SK-N-MC (cell line): ENCODE results near the gene AKT1S1.
A peak's percentile ranks its signal among the peaks of the same experiment; 100 is the strongest.

Source experiments
- DNase-seq: peaks from one replicate; pipeline ENCODE4 v3.0.0-alpha.2; 2011; ENCODE audit warnings: low read depth, low spot score
- H3K27ac ChIP-seq: fragments of 200-600 bp; sonication (generic); 2 replicates; pipeline ENCODE4 v1.5.1; 2016; ENCODE audit warnings: mixed run types
- H3K36me3 ChIP-seq: fragments of 200-600 bp; sonication (generic); 2 replicates; pipeline ENCODE4 v1.6.1; 2017; ENCODE audit warnings: antibody characterized with exemption, low read length, mixed read lengths; ENCODE audit not compliant: insufficient read depth
- H3K4me3 ChIP-seq: fragments of 200-600 bp; sonication (generic); 2 replicates; pipeline ENCODE4 v1.5.1; 2016
- H3K9ac ChIP-seq: fragments of 200-600 bp; sonication (generic); 2 replicates; pipeline ENCODE4 v1.8.0; 2017; ENCODE audit warnings: mixed run types, mixed read lengths; ENCODE audit not compliant: insufficient read length
- H3K9me3 ChIP-seq: fragments of 200-600 bp; sonication (generic); 2 replicates; pipeline ENCODE4 v1.6.1; 2017; ENCODE audit warnings: low read depth, mild to moderate bottlenecking, antibody characterized with exemption, low read length, moderate library complexity, mixed read lengths
- EZH2 ChIP-seq: fragments of 200-600 bp; sonication (generic); IDR thresholded peaks from one replicate; pipeline ENCODE4 v1.6.1; 2017; ENCODE audit warnings: antibody characterized with exemption
- FOXP2 ChIP-seq: optimal IDR thresholded peaks from 2 replicates; pipeline ENCODE3; 2011; ENCODE audit warnings: mild to moderate bottlenecking, moderate library complexity; ENCODE audit not compliant: insufficient read depth; ENCODE audit errors: extremely low read length, control extremely low read depth
- POLR2AphosphoS5 ChIP-seq: IDR thresholded peaks from 2 replicates; pipeline ENCODE4 v1.6.1; 2012; ENCODE audit warnings: mild to moderate bottlenecking, low read depth, low read length, borderline replicate concordance

The AKT1S1 gene

DNA sequence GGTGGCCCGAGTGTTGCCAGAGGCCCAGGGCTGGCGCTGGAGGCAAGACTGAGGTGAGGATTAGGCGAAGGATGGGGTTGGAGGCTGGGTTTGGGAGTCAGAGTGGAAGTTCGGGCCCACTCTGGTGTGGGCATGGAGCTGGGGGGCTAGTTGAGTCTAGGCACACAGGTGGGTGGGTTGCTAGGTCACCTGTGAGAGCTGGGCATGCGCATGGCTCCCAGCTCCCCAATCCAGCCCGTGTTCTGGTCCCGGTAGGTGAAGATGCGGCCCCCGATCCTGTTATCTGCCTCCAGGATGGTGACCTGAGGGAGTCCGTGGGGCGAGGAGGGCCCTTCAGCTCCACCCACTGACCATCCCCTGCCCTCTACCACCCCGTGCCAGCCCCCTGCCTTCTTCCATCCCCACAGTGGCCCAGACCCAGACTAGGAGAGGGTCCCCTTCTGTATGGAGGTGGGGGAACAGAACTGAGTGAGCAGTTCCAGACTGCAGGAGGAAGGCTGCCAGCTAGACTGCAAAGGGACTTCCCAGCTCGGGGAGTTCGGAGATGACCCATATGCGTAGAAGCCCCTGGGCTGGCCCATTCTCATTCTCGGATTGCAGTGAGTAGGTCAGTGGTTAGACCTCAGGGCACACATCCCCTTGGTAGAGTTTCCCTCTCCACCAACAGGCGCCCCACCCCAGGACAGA is 17.9 kb upstream of the AKT1S1 start:
- Histone ChIP-seq H3K4me3 (no peak overlapping the region), H3K9me3 (no peaks in the 10 kb centered on the region), H3K36me3 (no peaks in the 10 kb centered on the region), H3K27ac (no peak overlapping the region), H3K9ac (no peak overlapping the region)
- no peak for DNase-seq
- TF ChIP-seq FOXP2 (no peak), EZH2 (no peak), POLR2AphosphoS5 (no peak)

DNA sequence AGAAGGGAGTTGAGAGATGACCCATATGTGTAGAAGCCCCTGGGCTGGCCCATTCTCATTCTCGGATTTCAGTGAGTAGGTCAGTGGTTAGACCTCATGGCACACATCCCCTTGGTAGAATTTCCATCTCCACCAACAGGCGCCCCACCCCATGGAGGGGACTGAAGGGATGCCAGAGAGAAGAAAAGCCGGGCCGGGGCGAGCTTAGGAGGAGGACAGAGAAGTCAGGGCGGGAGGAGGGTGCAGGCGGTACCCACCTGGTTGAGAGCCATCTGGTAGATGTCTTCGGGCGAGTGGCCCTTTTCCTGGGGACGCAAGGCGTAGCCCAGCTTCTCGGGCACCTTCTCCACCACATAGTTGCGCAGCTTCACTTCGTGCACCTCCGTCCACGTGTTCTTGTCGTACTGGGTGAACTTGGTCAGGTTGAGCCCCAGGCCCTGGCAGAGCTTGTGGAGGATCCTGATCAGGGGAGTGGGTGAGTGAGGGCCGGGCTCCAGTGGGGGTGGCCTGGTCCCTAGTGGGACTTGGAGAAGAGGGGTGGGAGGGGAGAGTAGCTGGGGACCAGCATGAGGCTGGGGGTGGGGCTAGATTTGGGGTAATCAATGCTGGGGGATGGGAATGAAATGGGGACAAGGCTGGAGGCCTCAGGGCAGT is 17.0 kb upstream of the AKT1S1 start:
- no peaks in the 10 kb centered on the region for H3K9me3 ChIP-seq
- TF ChIP-seq POLR2AphosphoS5 = no peak
- DNase-seq = no peak
- H3K4me3 ChIP-seq = no peak overlapping the region
- no peaks in the 10 kb centered on the region for H3K36me3 ChIP-seq
- no peak overlapping the region for H3K27ac ChIP-seq
- H3K9ac ChIP-seq = no peak overlapping the region

DNA sequence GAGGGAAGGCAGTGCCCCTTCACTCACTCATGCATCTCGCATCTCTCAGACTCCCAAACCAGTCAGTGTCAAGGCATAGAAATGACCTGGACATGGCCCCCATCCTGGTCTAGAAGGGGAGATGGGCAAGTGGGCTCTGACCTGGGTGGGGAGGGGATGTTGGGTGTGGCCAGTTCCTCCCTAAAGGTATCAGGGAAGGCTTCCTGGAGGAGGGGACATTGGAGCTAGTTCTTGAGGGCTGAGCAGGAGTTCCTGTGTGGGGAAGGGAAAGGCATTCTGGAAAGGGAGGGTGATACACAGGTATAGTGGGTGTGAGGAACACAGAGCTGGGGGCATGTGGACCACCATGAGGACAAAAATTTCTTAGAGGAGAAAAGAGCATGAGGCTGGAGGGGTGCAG is 15.6 kb upstream of the AKT1S1 start:
- Histone ChIP-seq H3K36me3 (no peaks in the 10 kb centered on the region), H3K9ac (no peak overlapping the region), H3K4me3 (no peak overlapping the region), H3K27ac (no peak overlapping the region), H3K9me3 (no peaks in the 10 kb centered on the region)
- TF ChIP-seq FOXP2 (no peak), EZH2 (no peak), POLR2AphosphoS5 (no peak)
- no peak for DNase-seq

DNA sequence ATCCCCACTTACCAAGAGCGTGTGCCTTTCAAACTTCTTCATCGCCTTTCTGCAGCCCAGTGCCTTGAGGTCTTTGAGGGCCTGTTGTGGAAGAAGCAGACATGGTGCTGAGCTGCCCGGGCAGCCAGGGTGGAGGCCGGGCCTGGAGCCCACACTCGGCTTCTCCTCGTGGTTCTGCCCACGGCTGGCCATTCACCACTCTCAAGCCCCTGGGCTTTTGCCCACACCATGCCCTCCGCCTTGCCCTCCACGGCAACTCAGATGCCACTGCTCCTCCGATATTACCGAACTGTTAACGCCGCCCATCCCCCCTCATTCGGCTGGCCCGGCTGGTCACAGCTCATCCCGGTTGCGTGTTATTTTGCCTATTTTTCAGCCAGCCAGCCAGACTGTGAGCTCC is 14.2 kb upstream of the AKT1S1 start:
- Histone ChIP-seq H3K27ac (no peak overlapping the region), H3K36me3 (no peaks in the 10 kb centered on the region), H3K9ac (peak overlapping the region; percentile 55), H3K4me3 (no peak overlapping the region), H3K9me3 (no peaks in the 10 kb centered on the region)
- TF ChIP-seq EZH2 (no peak), POLR2AphosphoS5 (no peak), FOXP2 (no peak)
- DNase-seq = no peak

GRCh38 chr19:49890349-49891311 is 13.5 kb upstream of the AKT1S1 start:
- DNase-seq = no peak
- H3K27ac ChIP-seq = no peak overlapping the region
- TF ChIP-seq POLR2AphosphoS5 (no peak), EZH2 (no peak), FOXP2 (no peak)
- H3K4me3 ChIP-seq = peak overlapping the region; percentile 69
- H3K36me3 ChIP-seq = no peaks in the 10 kb centered on the region
- no peaks in the 10 kb centered on the region for H3K9me3 ChIP-seq
- peak overlapping the region; percentile 55 for H3K9ac ChIP-seq

DNA sequence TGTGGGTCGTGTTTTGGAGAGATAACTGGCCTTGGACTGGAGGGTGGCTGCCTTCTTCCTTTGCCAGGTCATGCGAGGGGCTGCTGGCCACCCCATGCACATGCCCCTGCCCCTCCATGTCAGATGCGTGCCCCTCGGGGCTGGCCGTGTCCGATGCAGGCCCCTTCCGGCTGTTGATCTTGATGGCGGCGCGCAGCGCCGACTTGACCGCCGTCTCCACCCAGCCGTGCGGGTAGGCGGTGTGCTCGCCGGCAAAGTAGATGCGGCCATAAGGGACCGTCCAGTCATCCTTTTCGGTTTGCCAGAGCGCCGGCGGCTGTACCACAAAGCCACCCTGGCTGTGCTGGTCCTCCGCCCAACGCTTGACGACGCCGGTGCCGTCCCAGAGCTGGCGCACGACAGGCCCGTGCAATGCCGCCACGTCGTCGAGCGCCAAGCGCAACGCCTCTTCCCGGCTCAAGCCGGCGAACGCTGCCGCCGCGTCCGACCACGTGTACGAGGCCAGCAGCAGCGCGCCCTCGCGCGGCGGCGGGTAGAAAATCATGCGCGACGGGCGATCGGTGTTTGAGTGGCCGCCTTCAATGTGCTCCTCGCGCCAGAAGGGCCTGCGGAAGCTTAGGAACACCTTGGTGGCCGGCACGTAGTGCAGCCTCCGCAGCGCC is 12.7 kb upstream of the AKT1S1 start:
- Histone ChIP-seq H3K4me3 (peak overlapping the region; percentile 69; the same call in 1 of the 2 replicates), H3K9ac (no peak overlapping the region), H3K9me3 (no peaks in the 10 kb centered on the region), H3K27ac (no peak overlapping the region), H3K36me3 (peaks cover 2% of the 10 kb centered on the region; the same call in 1 of the 2 replicates)
- DNase-seq = no peak
- no peak for TF ChIP-seq FOXP2
- no peak for TF ChIP-seq EZH2
- TF ChIP-seq POLR2AphosphoS5 = no peak

DNA sequence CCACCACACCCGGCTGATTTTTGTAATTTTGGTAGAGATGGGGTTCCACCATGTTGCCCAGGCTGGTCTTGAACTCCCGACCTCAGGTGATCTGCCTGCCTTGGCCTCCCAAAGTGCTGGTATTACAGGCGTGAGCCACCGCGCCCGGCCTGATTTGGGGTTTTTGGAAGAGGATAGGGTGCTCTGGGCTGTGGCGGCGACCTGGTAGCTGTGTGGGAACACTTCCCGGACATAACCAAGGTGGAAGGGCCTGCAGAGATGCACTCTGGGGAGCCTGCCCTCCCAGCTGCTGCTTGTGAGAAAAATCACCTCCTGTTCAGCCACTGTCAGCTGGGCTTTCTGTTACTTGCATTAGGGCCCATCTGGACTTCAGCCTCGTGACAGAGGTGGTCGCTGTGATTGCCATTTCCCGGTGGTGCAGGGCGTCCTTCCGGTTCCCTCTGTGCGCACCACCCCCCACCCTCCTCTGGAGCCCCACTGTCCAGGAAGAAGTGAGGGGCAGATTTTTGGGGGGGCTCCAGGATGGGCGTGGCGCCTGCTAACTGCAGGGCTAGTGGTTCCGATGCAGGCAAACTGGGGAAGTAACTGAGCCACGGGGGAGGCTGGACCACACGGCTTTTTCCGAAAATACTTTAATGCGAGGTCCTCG is 12.0 kb upstream of the AKT1S1 start:
- Histone ChIP-seq H3K9me3 (no peaks in the 10 kb centered on the region), H3K36me3 (peaks cover 8% of the 10 kb centered on the region; the same call in 1 of the 2 replicates), H3K9ac (no peak overlapping the region), H3K4me3 (no peak overlapping the region), H3K27ac (no peak overlapping the region)
- no peak for TF ChIP-seq FOXP2
- peak; percentile 10; the same call in 1 of the 2 replicates for TF ChIP-seq POLR2AphosphoS5
- TF ChIP-seq EZH2 = no peak
- no peak for DNase-seq
